Ureter (tissue), 1 donor: ENCODE measurements around the gene SAA2. TPM values are rescaled to one million over a fixed set of nuclear protein-coding genes. Genes with fewer than 3 reads are reported as not detected.

ENCODE experiments used
- DNase-seq: peaks from one replicate; pipeline ENCODE4 v3.0.0-alpha.2; 2020; ENCODE audit warnings: low spot score
- total RNA-seq: library from RNA; stranded (reverse); gene quantifications from one replicate; pipeline ENCODE4 v1.2.4, GENCODE V29; 2023
- donor health status: DM: yes; HTN: yes; CAD: no.

Gene SAA2
- total RNA-seq, 1 donor from 2014 or later = 6.7 TPM

DNA sequence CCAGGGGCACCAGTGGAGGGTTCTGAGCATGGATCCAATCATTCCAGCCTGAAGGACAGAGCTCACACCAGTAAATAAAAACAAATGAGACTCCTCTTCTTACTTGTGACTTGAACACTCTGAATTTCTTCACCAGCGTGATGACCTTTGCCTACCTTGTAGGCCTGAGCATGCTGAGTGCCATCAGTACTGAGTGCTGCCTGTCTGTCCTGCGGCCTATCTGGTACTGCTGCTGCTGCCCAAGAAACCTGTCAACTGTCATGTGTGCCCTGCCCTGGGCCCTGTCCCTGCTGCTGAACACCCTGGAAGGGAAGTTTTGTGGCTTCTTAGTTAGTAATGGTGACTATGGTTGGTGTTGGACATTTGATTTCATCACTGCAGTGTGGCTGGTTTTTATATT, 51.9 kb downstream of the SAA2 start:
- no peak for DNase-seq

Other genes with a start within 250 kb of the SAA2 start
- gene SERGEF, start 235.6 kb downstream of the SAA2 start, total RNA-seq = 46.4 TPM
- 1.7 TPM for gene TPH1, start 202.4 kb downstream of the SAA2 start, total RNA-seq
- 21.5 TPM for gene SAAL1, start 142.6 kb downstream of the SAA2 start, total RNA-seq
- not detected for gene MRGPRX3, start 116.1 kb downstream of the SAA2 start, total RNA-seq
- gene MRGPRX4, start 75.8 kb downstream of the SAA2 start, total RNA-seq = not detected
- not detected for gene SAA4, start 11.9 kb downstream of the SAA2 start, total RNA-seq
- gene SAA1, start 17.6 kb upstream of the SAA2 start, total RNA-seq = 5.5 TPM
- gene HPS5, start 73.5 kb upstream of the SAA2 start, total RNA-seq = 18.1 TPM
- gene GTF2H1, start 73.9 kb upstream of the SAA2 start, total RNA-seq = 61.4 TPM
- gene LDHA, start 145.9 kb upstream of the SAA2 start, total RNA-seq = 304 TPM
- gene LDHC, start 163.7 kb upstream of the SAA2 start, total RNA-seq = not detected
- gene LDHAL6A, start 207.2 kb upstream of the SAA2 start, total RNA-seq = not detected